Upper lobe of right lung (tissue), 1 donor: ENCODE results near the gene ABHD10. TPM values are rescaled to one million over a fixed set of nuclear protein-coding genes. Genes with fewer than 3 reads are reported as not detected.

Experiments
- ATAC-seq: fragments of 200-7000 bp; cut with Tn5 transposase; one replicate; pipeline ENCODE4 v1.9.1; 2020; ENCODE audit warnings: mild to moderate bottlenecking, moderate library complexity
- DNase-seq: peaks from one replicate; pipeline ENCODE4 v3.0.0-alpha.2; 2020
- H3K27ac ChIP-seq: fragments of 200-600 bp; one replicate; pipeline ENCODE4 v1.8.0; 2022
- H3K27me3 ChIP-seq: fragments of 200-600 bp; one replicate; pipeline ENCODE4 v1.8.0; 2022; ENCODE audit warnings: mild to moderate bottlenecking
- H3K36me3 ChIP-seq: fragments of 200-600 bp; one replicate; pipeline ENCODE4 v1.8.0; 2022
- H3K4me1 ChIP-seq: fragments of 200-600 bp; one replicate; pipeline ENCODE4 v1.8.0; 2022
- H3K4me3 ChIP-seq: fragments of 200-600 bp; one replicate; pipeline ENCODE4 v1.8.0; 2022; ENCODE audit warnings: mild to moderate bottlenecking
- H3K9me3 ChIP-seq: fragments of 200-600 bp; one replicate; pipeline ENCODE4 v1.8.0; 2022
- intact Hi-C: fragments of 100-400 bp; cut with DNase I; formaldehyde crosslinking; loops from one replicate; pipeline ENCODE4 v1.11.0; 2022
- total RNA-seq: library from RNA; stranded (reverse); fragmentation: NEBNext Ultra II Directional; extraction: Animal tissue kit (Norgen Biotek cat#: 25700); gene quantifications from one replicate; pipeline ENCODE4 v1.2.1, GENCODE V29; 2021
- TF ChIP-seq, protein P1 (sequence below): fragments of 200-600 bp; IDR thresholded peaks from one replicate; pipeline ENCODE4 v1.8.0; 2022; ENCODE audit warnings: antibody characterized with exemption
- donor health status: DM: no; HTN: yes; CAD: no; lungs with severe emphysema.

Gene ABHD10
- total RNA-seq, 1 donor from 2014 or later: 27.6 TPM

DNA sequence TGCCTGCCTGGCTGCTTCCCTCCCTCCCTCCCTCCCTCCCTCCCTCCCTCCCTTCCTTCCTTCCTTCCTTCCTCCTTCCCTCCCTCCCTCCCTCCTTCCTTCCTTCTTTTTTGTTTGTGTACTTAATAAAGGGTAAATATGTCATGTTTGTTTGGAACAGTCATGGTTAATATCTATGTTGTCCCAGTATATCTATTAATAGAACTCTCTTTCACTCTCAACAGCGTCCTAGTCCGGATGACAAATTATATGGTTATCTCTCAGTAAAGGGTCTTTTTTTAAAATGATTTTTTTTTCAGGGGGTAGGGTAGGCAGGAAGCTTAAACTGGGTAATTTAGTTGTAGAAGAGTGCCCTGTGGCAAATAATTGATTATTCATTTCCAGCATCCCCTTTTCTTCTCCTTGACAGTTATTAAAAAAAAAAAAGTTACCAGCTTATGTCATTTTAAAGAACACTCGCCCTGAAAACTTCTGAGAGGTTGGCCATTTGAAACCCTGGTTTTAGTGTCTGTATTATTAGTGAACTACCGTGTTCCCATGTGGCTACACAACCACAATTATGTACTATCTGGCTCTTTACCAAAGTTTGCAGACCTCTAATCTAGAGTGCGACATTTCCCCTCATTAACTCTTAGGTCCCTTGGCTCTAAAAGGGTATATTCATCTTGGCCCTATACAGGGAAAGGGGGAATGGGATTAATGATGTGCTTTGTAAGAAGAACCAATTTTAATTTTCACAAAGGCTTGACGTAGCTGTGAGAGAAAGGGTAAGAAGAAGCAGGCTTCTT, 33.6 kb downstream of the ABHD10 start:
- Histone ChIP-seq H3K27ac (no peak overlapping the region), H3K36me3 (no peaks in the 10 kb centered on the region), H3K4me3 (no peak overlapping the region), H3K9me3 (no peaks in the 10 kb centered on the region), H3K27me3 (no peaks in the 10 kb centered on the region), H3K4me1 (peaks cover 7% of the 10 kb centered on the region)
- no peak for ATAC-seq
- TF ChIP-seq, protein P1, sequence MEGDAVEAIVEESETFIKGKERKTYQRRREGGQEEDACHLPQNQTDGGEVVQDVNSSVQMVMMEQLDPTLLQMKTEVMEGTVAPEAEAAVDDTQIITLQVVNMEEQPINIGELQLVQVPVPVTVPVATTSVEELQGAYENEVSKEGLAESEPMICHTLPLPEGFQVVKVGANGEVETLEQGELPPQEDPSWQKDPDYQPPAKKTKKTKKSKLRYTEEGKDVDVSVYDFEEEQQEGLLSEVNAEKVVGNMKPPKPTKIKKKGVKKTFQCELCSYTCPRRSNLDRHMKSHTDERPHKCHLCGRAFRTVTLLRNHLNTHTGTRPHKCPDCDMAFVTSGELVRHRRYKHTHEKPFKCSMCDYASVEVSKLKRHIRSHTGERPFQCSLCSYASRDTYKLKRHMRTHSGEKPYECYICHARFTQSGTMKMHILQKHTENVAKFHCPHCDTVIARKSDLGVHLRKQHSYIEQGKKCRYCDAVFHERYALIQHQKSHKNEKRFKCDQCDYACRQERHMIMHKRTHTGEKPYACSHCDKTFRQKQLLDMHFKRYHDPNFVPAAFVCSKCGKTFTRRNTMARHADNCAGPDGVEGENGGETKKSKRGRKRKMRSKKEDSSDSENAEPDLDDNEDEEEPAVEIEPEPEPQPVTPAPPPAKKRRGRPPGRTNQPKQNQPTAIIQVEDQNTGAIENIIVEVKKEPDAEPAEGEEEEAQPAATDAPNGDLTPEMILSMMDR: no peak
- intact Hi-C loops: no loop called here
- no peak for DNase-seq

GRCh38 chr3:112013058-112013783, 34.4 kb downstream of the ABHD10 start:
- Histone ChIP-seq H3K4me3 (no peak overlapping the region), H3K4me1 (peaks cover 7% of the 10 kb centered on the region), H3K9me3 (no peaks in the 10 kb centered on the region), H3K27ac (no peak overlapping the region), H3K27me3 (no peaks in the 10 kb centered on the region), H3K36me3 (no peaks in the 10 kb centered on the region)
- DNase-seq (peak; percentile 67), ATAC-seq (peak; percentile 88)
- intact Hi-C loops: no loop called here
- TF ChIP-seq, protein P1: peak; percentile 75

- Histone ChIP-seq H3K4me1 (peaks cover 7% of the 10 kb centered on the region), H3K27ac (no peak overlapping the region), H3K36me3 (no peaks in the 10 kb centered on the region), H3K4me3 (no peak overlapping the region), H3K9me3 (no peaks in the 10 kb centered on the region), H3K27me3 (no peaks in the 10 kb centered on the region)
- intact Hi-C loops: no loop called here
- ATAC-seq (no peak), DNase-seq (no peak)
- TF ChIP-seq, protein P1: no peak
Observed at GRCh38 chr3:112013784-112014143, 34.9 kb downstream of the ABHD10 start.

- intact Hi-C loops: no loop called here
- peak; percentile 28 for ATAC-seq
Observed at GRCh38 chr3:112017091-112017490, 38.3 kb downstream of the ABHD10 start.

GRCh38 chr3:112018712-112019111, 39.9 kb downstream of the ABHD10 start:
- no peaks in the 10 kb centered on the region for H3K9me3 ChIP-seq
- DNase-seq (no peak), ATAC-seq (no peak)
- no peaks in the 10 kb centered on the region for H3K36me3 ChIP-seq
- TF ChIP-seq, protein P1: no peak
- H3K4me1 ChIP-seq: peaks cover 1% of the 10 kb centered on the region
- H3K27ac ChIP-seq: no peak overlapping the region
- intact Hi-C loops: no loop called here
- H3K27me3 ChIP-seq: no peaks in the 10 kb centered on the region
- no peak overlapping the region for H3K4me3 ChIP-seq

More at GRCh38 chr3:112017091-112017490, 38.3 kb downstream of the ABHD10 start:
- no peaks in the 10 kb centered on the region for H3K27me3 ChIP-seq
- H3K36me3 ChIP-seq: no peaks in the 10 kb centered on the region
- TF ChIP-seq, protein P1: no peak
- no peaks in the 10 kb centered on the region for H3K9me3 ChIP-seq
- H3K27ac ChIP-seq: no peak overlapping the region
- no peak overlapping the region for H3K4me3 ChIP-seq
- peaks cover 7% of the 10 kb centered on the region for H3K4me1 ChIP-seq
- no peak for DNase-seq
